Activated CD4-positive, alpha-beta T cell treated with anti-CD3 and anti-CD28 coated beads, Interleukin-10, Interleukin-2, amounts not matched to agents 100 ng/mL and 50 ng/mL, durations not matched to agents 16 hours and 8 hours (primary cell): ENCODE results near the gene RSKR.
"Not testable (repeated sequence)": the region's sequence is repeated elsewhere in the genome, so short reads cannot be mapped to it uniquely, and the experiment has no call there.

Experiments
- DNase-seq: peaks from one replicate; pipeline ENCODE4 v3.0.0-alpha.2; 2020

RSKR gene

DNA sequence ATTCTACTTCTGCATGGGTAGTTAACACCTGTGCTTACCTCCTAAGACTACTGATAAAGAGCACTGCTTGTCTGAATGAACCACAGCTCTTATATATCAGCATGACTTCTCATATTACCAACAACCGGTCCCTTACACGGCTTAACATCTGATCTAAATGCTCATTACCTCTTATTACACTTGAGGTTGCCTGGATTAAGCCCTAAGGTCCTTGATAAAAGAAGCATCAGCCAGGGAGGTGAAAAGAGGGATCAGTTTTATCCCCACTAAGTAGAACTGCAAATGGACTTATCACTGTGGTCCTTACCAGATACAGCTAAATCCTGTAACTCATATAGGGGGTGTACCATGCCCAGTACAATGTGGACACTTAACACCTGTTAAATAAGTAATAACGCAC is 8.2 kb upstream of the RSKR start:
- no peak for DNase-seq

DNA sequence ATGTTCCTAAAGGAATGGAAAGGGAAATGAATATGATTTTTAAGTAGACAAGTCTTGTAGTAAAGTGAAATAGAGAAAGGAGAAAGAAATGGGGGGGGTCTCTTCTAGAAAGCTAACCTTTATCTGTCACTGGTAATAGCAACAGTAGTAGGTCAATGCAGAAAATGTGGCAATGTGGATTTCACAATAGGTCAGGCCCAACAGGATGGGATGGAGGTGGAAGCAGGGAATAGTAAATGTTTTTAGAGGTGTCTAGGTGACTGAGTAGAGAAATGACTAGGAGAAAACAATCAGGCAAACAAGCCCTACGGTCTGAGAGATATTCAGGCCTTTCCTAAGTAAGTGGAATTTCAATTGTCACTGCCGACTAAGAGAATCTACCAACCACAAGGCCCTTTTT is 6.0 kb upstream of the RSKR start:
- DNase-seq, result no peak

DNA sequence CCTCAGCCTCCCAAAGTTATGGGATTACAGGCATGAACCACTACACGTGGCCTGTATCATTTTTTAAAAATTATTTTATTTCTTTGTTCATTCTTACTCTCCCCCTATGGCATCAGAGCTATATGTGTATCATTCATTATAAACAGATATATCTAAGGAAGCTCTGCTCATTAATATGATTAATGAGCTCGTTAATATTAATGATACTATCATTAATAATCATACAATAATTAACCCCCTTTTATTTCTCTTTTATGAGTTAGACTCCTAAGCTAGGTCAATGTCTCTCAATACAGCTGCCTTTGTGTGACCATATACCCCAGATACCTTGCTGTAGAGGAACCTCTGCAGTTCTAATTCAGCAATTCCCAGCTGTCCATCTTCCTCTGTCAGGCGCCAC is 4.5 kb upstream of the RSKR start:
- DNase-seq, result no peak

DNA sequence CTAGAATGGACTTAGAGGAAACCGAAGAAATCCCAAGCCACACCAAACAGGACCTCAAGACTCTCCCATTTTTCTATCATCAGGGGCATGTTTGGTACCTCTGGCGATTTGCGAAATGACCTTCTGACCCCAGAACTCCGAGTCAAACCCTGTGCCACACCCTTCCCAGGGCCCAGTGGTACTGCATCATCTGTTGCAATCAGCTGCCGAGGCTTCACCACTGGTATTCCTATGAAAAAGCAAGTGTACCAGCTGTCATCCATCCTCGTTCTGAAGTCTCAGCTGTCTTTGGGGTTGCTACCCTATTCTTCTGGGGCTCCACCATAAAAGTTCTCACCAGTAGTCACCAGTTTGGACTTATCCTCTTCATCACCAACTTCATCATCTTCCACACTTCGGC is 2.3 kb upstream of the RSKR start:
- DNase-seq, result no peak

DNA sequence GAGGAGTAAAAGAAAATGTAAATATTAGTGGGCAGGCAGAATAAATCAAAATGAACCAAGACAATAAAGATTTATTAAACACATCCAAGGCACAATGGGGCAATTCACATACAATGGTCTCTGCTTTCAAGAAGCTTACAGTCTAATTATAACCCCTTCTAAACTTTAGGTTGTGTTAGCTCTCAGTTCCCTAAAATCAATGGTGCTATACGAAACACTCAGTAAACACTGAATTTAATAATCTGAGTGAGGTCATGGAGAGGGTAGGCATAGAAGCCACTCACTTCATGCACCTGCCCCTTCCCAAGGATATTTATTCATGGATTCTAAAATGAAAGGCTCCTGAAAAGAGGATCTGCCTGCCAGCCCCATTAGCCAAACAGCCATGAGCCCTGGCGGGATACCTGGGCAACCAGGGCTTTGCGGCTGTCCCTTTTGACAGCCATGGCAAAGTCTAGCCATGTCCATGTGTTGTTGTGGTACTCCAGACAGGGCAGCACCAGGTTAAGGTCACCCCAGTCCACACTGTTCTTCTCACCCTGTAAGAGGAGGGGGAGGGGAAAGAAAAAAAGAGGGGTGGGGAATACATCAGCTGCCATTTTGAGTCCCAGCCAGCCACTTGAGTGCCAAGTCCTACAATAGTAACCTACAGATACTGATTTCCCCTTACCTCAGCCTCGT is 1.4 kb upstream of the RSKR start:
- no peak for DNase-seq

DNA sequence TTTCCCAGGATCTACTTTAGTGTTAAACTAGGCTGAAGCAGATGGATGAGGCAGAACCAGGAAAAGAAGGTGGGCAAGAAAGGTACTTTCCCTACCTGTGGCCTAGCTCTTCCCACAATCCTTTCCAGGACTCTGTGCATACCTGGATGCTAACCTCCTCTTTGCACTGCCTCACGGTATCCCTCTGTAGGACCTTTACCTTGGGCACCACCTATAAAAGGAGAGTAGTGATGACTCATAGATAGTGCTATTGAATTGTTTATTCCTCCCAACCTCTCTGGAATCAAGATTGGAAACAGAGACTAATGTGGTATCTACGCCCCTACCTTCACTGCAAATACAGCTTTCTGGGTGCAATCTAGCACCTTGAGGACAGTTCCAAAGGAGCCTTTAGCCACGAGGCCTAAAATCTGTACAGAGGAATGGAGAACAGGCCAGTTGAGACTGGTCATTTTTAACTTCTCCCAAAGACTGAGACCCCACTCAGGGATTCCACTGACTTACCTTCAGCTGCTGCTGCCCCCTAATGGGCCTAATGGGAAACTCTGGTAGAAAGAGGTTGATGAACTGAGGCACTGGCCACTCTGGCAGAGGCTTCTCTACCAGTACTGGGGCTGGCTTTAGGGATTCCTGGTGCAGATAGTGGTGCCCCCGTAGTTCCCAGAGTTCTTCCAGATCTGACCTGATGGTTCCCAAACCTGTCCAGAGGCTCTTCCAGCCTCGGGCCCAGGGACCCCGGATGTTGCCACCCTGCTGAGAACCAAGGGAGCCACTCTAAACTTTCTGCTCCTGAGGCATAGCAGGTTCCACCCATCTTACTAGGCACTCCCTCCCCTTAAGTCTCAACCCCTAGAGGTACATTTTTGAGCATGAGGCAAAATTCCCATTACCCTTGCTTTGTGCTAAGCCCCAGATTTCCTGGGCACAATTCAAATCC is 781 bp downstream of the RSKR start:
- peak; percentile 45 for DNase-seq

DNA sequence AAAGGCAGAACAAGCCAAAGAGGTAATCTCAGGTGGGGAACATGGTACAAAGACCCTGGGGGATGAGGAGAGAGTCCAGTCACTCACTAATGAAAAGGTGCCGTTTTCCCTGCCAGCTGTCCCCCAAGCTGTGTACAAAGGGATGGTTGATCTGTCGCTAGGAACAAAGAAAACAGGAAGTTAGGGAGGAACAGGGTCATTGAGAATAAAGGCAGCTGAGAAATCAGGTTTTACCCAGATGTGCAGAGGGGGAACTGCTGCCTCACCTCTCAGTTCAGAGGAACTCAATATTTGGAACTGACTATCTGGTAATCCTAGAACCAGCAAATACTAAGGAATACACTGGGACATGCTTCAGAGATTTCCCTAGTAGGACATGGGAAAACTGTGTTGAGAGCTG is 1.5 kb downstream of the RSKR start:
- DNase-seq, result no peak

DNA sequence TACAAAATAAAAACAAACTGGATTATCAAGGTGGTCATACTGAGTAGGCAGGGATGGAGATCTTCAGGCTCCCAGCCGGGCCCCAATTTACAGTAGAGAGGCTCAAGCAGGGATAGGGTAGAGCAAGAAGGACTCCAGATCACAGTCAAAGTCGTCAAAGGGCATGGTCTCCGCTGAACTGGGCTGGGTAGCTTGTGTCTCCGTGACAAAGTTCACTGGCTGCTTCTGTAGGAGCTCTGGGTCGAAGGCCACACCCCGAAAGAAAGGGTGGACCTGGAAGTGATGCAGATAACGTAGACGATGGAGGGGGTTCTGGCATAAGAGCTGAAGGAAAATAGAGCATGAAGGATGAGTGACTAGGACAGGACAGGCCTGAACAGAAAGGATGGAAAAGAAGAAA is 3.6 kb downstream of the RSKR start:
- DNase-seq, result no peak

DNA sequence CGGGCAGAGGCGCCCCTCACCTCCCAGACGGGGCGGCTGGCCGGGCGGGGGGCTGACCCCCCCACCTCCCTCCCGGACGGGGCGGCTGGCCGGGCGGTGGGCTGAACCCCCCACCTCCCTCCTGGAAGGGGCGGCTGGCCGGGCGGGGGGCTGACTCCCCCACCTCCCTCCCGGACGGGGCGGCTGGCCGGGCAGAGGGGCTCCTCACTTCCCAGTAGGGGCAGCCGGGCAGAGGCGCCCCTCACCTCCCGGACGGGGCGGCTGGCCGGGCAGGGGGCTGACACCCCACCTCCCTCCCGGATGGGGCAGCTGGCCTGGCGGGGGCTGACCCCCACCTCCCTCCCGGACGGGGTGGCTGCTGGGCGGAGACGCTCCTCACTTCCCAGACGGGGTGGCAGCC is 10.0 kb downstream of the RSKR start:
- DNase-seq, result not testable (repeated sequence)

DNA sequence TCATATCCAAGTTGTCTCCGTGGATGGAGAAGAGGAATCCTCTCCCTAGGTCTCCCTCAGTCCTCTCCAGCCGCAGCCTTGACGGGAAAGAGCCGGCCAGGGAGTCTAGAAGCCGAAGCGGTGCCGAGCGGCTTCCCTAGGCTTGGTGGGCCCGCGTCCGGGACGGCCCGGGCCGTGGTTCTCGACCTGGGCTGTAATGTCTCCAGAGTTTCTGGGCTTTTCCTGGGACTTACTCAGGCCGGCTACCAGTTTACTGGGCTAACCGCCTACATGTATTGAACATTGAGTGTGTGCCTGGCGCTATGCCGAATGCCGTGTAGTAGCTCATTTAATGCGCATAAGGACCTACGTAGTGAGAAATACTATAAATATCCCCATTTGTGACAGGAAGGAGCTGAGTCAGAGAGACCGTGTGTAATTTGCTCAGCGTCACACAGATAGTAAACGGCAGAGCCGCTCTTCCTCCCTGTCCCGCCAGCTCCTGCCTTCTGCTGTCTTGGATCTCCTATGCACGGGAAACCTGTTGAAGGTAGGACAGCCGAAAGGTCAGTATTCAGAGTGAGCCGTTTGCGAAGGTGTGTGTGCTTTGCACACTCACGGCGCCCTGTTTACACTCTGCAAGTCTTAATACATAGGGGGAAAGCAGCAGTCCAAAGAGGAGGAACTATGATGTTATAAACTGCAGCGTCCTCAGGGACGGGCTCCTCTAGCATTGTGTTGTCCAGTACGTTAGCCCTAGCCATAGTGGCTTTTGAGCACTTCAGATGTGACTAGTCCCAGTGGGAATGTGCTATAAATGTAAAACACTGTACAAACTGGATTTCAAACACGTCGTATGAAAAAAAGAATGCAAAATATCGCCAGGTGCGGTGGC is 14.4 kb downstream of the RSKR start:
- peak; percentile 79 for DNase-seq

DNA sequence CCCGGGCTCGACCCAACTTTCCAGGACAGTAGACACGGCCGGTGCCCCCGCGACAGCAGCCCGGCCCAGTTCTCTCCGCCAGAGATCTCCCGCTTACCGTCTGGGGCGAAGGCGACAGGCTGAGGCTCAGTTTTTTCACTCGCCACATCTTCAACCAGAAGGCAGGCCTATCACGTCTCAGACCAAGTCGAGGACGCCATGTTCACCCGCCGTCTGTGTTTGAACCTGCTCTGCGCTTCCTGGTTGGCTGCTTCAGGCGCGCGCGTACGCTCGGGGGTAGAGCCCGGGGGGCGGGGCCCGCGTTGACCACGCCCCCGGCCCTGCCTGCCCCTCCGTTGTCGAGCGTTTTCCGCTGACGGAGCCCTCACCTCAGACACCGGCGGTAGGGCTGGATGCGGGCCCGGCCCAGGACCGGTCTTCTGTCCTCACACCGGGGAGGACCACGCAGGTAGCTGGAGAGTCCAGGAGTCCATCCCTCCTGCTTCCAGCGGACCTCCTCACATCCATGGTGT is 15.1 kb downstream of the RSKR start, which contains the start of gene SPAG5:
TSS of gene SPAG5 (minus strand) at position 227 of the 512 bp plus-strand sequence. CDS start at position 148, 79 bp downstream.
- DNase-seq, result peak; percentile 97

DNA sequence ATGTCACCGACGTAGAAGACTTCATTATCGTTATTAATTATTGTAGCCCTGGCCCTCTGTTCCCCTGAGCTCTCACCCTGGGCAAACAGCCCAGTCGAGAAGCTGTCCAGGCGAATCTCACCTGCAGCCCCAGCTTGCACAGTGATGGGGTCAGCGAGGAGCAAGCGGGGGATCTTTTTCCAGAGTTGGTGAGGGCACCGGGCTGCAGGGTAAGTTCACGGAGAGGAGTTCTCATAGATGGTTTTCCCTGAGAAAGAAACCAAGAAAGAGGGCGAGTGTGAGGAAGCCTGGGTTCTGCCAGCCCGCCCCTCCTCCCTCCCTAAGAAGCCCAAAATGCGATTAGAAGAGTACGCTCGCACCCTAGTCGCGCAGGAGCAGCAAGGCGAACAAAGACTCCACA is 15.6 kb downstream of the RSKR start:
- DNase-seq, result no peak

DNA sequence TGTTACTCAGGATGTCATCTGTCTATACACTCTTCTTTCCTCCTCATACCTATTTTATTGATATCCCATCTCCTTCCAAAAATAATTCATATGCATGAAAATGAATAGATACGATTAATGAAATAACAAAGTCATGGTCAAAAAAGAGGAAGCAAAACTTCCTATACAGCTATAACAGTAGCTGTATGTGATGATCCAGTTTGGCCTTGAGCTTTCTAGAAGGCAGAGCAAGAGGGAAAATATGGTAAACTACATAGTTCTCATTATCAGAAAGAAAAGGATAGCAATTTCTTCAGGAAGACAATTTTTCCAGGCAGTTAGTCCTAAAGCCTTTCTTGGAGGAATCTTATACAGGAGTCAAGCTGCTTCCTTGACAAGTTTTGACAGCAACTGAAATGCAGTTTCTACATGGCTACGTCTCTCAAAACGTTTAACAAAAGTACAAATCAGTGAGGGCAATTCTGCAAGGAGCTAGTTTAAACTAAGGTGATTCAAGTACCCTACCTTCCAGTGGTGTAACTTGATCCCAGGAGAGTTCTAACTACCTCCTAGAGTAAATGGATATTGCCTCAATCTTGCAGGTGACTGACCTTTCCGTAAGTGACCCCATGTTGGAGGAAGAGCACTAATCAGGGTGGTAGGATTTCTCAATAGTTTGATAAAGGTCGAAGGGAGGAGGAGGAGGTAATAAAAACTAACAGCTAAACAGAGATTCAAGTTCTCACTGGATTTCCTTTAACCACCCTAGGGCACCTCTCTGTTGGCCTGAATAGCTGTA is 16.2 kb downstream of the RSKR start:
- no peak for DNase-seq

DNA sequence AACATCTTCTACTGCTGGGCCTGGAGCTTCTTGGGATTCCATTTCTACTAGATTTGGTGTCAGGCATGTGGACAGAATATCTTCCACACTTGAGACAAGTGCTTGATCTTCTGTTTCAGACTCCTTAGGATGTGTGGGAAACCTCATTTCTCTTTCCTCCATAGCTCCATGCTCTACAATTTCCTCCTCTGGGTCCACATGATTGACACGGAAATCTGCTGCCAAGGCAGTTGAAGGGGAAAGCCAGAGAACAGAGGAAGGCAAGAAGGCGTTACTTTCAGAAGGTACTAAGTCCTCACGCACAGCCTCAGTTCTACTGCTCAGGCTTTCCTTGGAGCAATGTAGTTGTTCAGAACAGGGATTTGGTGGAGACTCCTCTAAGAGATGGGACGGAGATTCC is 21.7 kb downstream of the RSKR start:
- no peak for DNase-seq

DNA sequence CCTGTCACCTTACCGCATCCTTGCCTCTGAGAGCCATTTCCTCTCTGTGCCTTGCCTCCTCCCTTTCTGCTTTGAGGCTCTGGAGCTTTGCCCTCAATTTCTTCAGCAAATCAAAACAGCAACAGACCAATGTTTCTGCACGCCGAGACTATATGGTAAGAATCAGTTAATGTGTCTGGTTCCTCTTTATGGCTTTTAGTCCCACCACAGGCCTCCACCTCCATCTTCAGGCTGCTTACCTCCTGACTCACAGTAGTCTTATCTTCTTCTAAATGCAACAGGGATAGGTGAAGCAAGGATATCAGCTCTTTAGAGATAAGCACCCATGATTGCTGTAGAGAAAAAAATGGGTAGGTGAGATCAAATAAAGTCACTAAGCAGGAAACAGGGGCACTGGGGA is 28.1 kb downstream of the RSKR start:
- DNase-seq, result no peak

DNA sequence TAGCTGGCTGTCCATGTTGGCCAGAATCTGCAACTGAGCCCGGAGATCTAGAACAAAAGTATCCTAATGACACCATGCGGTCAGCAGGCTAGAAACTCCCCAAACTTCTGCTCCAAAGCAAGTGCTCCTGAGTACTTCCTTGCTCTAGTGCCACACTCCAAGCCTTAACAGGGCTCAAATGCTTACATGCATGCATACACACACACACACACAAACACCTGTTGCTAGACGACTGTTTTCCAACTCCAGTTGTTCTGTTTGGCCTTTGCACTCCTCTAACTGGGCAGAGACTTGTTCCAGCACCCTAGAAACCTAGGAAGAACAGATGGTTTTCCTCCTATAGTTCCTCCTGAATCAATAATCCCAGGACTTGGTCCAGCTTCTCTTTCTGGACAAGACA is 29.6 kb downstream of the RSKR start:
- no peak for DNase-seq

DNA sequence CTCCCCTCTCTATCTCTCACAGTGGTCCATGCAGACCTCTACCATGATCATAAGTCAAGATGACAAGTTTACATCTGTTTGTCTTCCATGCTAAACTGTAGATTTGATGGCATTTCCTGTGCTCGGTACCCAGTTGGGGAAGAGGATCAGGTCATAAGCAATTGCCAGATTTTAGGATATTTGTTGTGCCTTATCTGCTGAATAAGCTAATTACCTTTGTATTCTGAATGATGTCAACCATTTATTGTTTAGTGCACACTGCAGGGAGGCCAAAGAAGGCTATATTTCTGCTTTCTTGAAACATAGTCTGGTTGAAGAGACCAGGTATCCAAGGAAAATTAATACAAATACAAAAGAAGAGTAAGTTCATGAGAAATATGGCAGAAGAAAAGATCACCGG is 31.5 kb downstream of the RSKR start:
- DNase-seq, result no peak

DNA sequence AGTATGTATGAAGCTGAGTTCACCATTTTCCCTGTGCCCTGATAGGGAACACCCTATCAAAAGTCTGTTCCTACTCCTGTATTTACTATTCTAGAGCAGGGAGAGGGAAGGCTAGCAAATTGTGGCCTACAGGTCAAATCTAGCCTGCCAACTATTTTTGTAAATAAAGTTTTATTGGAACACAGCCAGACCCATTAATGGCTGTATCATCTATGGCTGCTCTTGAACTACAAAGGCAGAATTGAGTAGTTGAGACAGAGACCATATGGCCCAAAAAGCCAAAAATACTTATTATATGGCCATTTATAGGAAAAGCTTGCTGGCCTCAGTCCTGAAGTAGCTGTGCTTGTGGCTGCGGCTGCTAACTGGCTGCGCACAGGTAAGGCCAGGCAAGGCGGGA is 33.0 kb downstream of the RSKR start:
- DNase-seq, result no peak

DNA sequence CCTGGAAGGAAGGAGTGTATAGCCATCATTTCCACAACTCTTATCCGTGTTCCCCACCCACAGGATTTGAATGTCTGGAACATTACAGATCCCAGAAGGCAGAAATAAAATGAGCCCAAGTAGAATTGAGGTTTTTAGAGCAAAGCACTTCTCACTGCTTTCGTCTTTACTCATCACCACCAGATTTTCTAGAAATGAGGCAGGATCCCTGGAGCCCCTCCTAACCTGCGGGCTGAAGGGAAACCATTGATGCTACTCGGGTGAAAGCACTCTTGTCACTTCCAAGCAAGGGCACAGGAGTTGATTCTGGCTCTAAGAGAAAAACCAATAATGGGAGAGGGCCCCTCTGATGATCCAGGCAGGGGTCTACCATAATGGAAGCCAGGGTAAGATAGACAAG is 34.5 kb downstream of the RSKR start:
- peak; percentile 89 for DNase-seq

DNA sequence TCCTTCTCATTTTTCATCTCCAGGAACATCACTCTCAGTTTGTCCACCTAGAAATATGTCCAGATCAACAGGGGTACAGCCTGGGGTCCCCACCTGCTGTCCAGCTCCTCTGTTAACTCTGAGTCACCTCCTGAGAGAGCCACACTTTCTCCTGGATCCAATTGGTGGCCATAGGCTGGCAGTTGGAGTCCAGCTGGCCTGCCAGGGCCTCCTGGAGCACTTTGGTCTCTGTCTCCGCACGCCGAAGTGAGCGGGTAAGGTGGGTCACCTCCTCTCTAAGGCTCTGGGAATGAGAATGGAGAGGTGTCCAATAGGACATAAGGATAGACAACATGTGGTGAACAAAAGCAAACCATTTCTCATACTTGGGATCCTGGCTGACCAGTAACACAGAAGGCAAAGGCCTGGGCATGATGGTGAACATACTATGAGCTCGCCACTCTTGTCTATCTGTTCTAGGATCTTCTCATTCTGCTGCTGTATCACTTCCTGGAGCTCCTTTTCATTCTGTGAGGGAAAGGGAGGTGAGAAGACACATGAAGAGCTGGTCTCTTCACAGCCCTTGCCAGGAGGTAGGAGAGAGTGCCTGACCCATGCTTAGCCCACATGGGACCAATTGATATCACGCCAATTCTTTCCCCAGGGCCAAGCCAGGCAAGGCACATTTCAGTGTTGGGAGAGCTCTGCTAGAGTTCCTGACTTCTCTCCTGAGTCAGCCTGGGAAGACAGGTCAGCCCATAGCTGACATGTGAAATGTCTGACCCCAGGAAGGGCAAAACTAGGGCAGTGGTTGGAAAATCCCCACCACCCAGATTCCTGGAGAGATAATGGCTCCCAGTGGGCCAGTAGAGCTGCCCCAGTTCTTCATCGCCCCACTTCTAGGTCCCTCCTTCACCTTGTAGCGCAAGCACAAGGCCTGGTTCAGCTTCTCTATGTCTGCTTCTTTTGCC is 35.5 kb downstream of the RSKR start:
- no peak for DNase-seq

DNA sequence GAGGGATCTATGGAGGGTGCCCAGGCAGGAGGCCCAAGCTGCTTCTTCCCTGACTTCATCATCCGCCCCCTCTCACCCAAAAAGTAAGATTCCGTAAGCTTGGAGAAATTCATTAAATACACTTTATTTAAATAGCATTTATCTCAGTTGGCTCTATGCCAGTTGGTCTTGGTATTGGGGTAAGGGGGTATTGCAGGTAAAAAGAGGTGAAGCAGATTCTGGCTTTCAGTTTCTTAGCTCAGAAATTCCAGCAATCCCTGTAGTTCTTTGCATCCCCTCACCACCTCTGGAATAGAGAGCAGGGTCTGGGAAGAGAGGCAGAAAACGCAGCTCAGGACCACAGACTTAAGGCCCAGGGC is 36.5 kb downstream of the RSKR start:
- DNase-seq, result no peak
